ENCODE results near the gene TUT4.

DNA sequence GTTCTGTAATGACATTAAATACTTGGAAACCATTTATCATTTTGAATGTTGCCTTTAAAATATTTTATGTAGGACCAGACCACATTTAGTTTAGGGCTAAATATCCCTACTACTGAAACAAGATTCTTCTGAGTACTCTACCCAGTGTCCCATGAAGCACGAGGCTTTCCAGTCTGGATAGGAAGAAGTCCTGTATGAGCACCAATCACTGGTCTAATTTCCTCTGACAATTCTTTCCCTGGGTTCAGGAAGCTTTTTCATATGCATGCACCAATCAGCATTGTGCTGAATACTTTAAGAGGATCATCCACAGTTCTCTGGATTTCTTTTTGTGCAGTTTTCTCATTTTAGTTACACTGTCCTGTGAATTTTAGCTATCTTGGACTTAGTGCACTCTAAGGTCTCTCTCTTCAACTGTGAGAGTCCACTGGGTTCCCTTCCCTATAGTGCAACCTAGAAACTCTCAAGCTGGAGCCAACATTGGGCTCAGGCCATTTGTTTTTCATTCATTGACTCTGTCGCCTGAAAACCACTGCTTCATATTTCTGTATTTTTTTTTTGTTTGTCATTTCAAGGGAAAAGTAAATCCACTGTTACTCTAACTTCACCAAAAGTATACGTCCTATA, 45.9 kb downstream of the TUT4 start:
- no peak for TF ChIP-seq YY1 (IDR thresholded peaks at IDR 0.05; ENCODE audit: low read depth)
- no peak for TF ChIP-seq TEAD4 (IDR thresholded peaks at IDR 0.05)
- TF ChIP-seq EP300 (IDR thresholded peaks at IDR 0.05; ENCODE audit: borderline replicate concordance): no peak
- TF ChIP-seq CEBPB (IDR thresholded peaks at IDR 0.05): no peak
- TF ChIP-seq CREB1 (IDR thresholded peaks at IDR 0.05; ENCODE audit: low read depth): no peak
- no peak for TF ChIP-seq RAD21 (IDR thresholded peaks at IDR 0.05; ENCODE audit: low read depth)
